GM23338 (cell line): Measurements from ENCODE around the gene PRDM7. TPM values are rescaled to one million over a fixed set of nuclear protein-coding genes. Genes with fewer than 3 reads are reported as not detected.

ENCODE experiments used
- ATAC-seq: fragments of 200-7000 bp; cut with Tn5 transposase; 3 replicates; pipeline ENCODE4 v1.9.1; 2020
- DNase-seq: peaks from one replicate; pipeline ENCODE4 v3.0.0-alpha.2; 2015; ENCODE audit warnings: low spot score
- H2AFZ ChIP-seq: fragments of 200-600 bp; sonication (generic); 2 replicates; pipeline ENCODE4 v1.8.0; 2016; ENCODE audit warnings: antibody characterized with exemption, mild to moderate bottlenecking, moderate library complexity
- H3F3A ChIP-seq: fragments of 200-600 bp; sonication (generic); replicated peaks from 2 replicates; pipeline ENCODE4 v1.8.0; 2017; ENCODE audit warnings: antibody characterized with exemption, mixed run types, low read depth
- H3K27ac ChIP-seq: fragments of 200-600 bp; sonication (generic); 2 replicates; pipeline ENCODE4 v1.6.1; 2016; ENCODE audit warnings: low read depth
- H3K27me3 ChIP-seq: fragments of 200-600 bp; sonication (generic); 2 replicates; pipeline ENCODE4 v1.8.0; 2016; ENCODE audit warnings: mild to moderate bottlenecking, mixed run types, moderate library complexity; ENCODE audit not compliant: insufficient read depth
- H3K36me3 ChIP-seq: fragments of 200-600 bp; sonication (generic); 2 replicates; pipeline ENCODE4 v1.8.0; 2016; ENCODE audit warnings: mild to moderate bottlenecking; ENCODE audit not compliant: insufficient read depth
- H3K4me1 ChIP-seq: fragments of 200-600 bp; sonication (generic); 2 replicates; pipeline ENCODE4 v1.8.0; 2016; ENCODE audit warnings: mild to moderate bottlenecking, moderate library complexity; ENCODE audit not compliant: insufficient read depth
- H3K4me2 ChIP-seq: fragments of 200-600 bp; sonication (generic); 2 replicates; pipeline ENCODE4 v1.7.1; 2017; ENCODE audit warnings: mixed run types
- H3K4me3 ChIP-seq: fragments of 200-600 bp; sonication (generic); 2 replicates; pipeline ENCODE4 v1.6.1; 2016; ENCODE audit warnings: mixed run types
- H3K79me2 ChIP-seq: fragments of 200-600 bp; sonication (generic); replicated peaks from 2 replicates; pipeline ENCODE4 v1.8.0; 2017; ENCODE audit warnings: mild to moderate bottlenecking; ENCODE audit not compliant: insufficient read depth
- H3K9me2 ChIP-seq: fragments of 200-600 bp; sonication (generic); 2 replicates; pipeline ENCODE4 v1.8.0; 2017; ENCODE audit not compliant: insufficient read depth
- H4K20me1 ChIP-seq: fragments of 200-600 bp; sonication (generic); replicated peaks from 2 replicates; pipeline ENCODE4 v1.8.0; 2017; ENCODE audit warnings: mild to moderate bottlenecking; ENCODE audit not compliant: insufficient read depth
- H3K27ac Mint-ChIP-seq: 2 replicates; pipeline ENCODE4 v1.8.0; 2020; ENCODE audit warnings: inconsistent platforms, mild to moderate bottlenecking, moderate library complexity, mixed read lengths
- H3K27me3 Mint-ChIP-seq: 3 replicates; pipeline ENCODE4 v1.8.0; 2022; ENCODE audit warnings: low read depth, mild to moderate bottlenecking, moderate library complexity, mixed read lengths, inconsistent platforms; ENCODE audit not compliant: insufficient read depth, poor library complexity
- H3K36me3 Mint-ChIP-seq: 3 replicates; pipeline ENCODE4 v1.8.0; 2021; ENCODE audit warnings: low read depth, mild to moderate bottlenecking, inconsistent platforms, moderate library complexity, mixed read lengths
- H3K4me1 Mint-ChIP-seq: 3 replicates; pipeline ENCODE4 v1.8.0; 2020; ENCODE audit warnings: mild to moderate bottlenecking, inconsistent platforms, mixed read lengths
- H3K4me3 Mint-ChIP-seq: 3 replicates; pipeline ENCODE4 v1.8.0; 2021; ENCODE audit warnings: moderate library complexity, mild to moderate bottlenecking, inconsistent platforms, mixed read lengths
- H3K9me3 Mint-ChIP-seq: 3 replicates; pipeline ENCODE4 v1.8.0; 2020; ENCODE audit warnings: moderate library complexity, mild to moderate bottlenecking, inconsistent platforms, mixed read lengths
- CREB1 ChIP-seq: fragments of 250-450 bp; sonication (Bioruptor Pico); IDR thresholded peaks from 2 replicates; pipeline ENCODE4 v1.5.0; 2020; ENCODE audit warnings: low read depth, mild to moderate bottlenecking, moderate library complexity
- CTCF ChIP-seq, 2 experiments: fragments of 200-600 bp in 1 of 2; sonication (generic) in 1 of 2; conservative IDR thresholded peaks; 2 replicates each; pipeline versions ENCODE4 v1.5.1 to v1.6.1; 2016 to 2017; ENCODE audit warnings: antibody characterized with exemption in 2 of 2, low read depth in 2 of 2, mild to moderate bottlenecking in 2 of 2, moderate library complexity in 1 of 2
- ETS1 ChIP-seq: IDR thresholded peaks from 2 replicates; pipeline ENCODE4 v1.6.1; 2016; ENCODE audit warnings: antibody characterized with exemption
- EZH2 ChIP-seq: fragments of 200-600 bp; sonication (generic); IDR thresholded peaks from one replicate; pipeline ENCODE4 v1.8.0; 2017; ENCODE audit warnings: antibody characterized with exemption, mild to moderate bottlenecking, low read depth; ENCODE audit not compliant: unreplicated experiment
- JUNB ChIP-seq: IDR thresholded peaks from one replicate; pipeline ENCODE4 v1.6.1; 2016; ENCODE audit warnings: antibody characterized with exemption; ENCODE audit not compliant: unreplicated experiment
- NANOG ChIP-seq: IDR thresholded peaks from 2 replicates; pipeline ENCODE4 v1.6.1; 2016; ENCODE audit warnings: antibody characterized with exemption, borderline replicate concordance
- POLR2AphosphoS5 ChIP-seq: IDR thresholded peaks from 2 replicates; pipeline ENCODE4 v1.6.1; 2016; ENCODE audit warnings: antibody characterized with exemption, low read depth
- REST ChIP-seq: IDR thresholded peaks from one replicate; pipeline ENCODE4 v1.6.1; 2018; ENCODE audit warnings: antibody characterized with exemption; ENCODE audit not compliant: unreplicated experiment
- STAT1 ChIP-seq: IDR thresholded peaks from one replicate; pipeline ENCODE4 v1.6.1; 2016; ENCODE audit warnings: antibody characterized with exemption; ENCODE audit not compliant: unreplicated experiment
- ZNF114 ChIP-seq: fragments of 250-450 bp; sonication (Bioruptor Pico); IDR thresholded peaks from 2 replicates; pipeline ENCODE4 v1.5.0; 2020; ENCODE audit warnings: mild to moderate bottlenecking, moderate library complexity
- ZNF331 ChIP-seq: fragments of 250-450 bp; sonication (Bioruptor Pico); IDR thresholded peaks from 2 replicates; pipeline ENCODE4 v1.5.0; 2020; ENCODE audit warnings: low read depth, mild to moderate bottlenecking, moderate library complexity
- polyA plus RNA-seq: library from polyadenylated mRNA; unstranded; fragments of >200 nt; fragmentation: Nextera tagmentation; extraction: Ambion mirVana; gene quantifications from 2 replicates; pipeline ENCODE4 v1.2.1, GENCODE V29; 2016
- total RNA-seq: library from RNA; depleted of rRNA; stranded (reverse); fragments of >200 nt; shearing (Covaris generic); gene quantifications from 2 replicates; pipeline ENCODE4 v1.2.3, GENCODE V29; 2014

PRDM7 gene
- total and polyA plus RNA-seq, 2 experiments from 2014 or later = 0.08 TPM; not detected in 1

- no peak for TF ChIP-seq ZNF114 (CRISPR knock-in tag)
- no peak for TF ChIP-seq ETS1
- no peak for TF ChIP-seq REST
- TF ChIP-seq POLR2AphosphoS5 = no peak
- no peak for TF ChIP-seq EZH2
Observed at GRCh38 chr16:90042946-90043514, 34.1 kb downstream of the PRDM7 start (continued).

- Histone ChIP-seq H3K36me3 (no peaks in the 10 kb centered on the region), H3F3A (no peaks in the 10 kb centered on the region), H3K4me1 (no peaks in the 10 kb centered on the region; the same call in 1 of the 2 replicates), H3K27ac (no peak overlapping the region), H3K4me3 (no peak overlapping the region), H4K20me1 (no peaks in the 10 kb centered on the region), H2AFZ (no peak overlapping the region), H3K9me2 (no peaks in the 10 kb centered on the region), H3K27me3 (no peaks in the 10 kb centered on the region), H3K79me2 (no peaks in the 10 kb centered on the region), H3K4me2 (no peak overlapping the region)
- H3K27ac Mint-ChIP-seq = no peak overlapping the region
- DNase-seq = no peak
- ATAC-seq = no peak
- H3K4me1 Mint-ChIP-seq = peaks cover 4% of the 10 kb centered on the region; the same call in 1 of the 3 replicates
- H3K27me3 Mint-ChIP-seq = peaks cover 15% of the 10 kb centered on the region
- no peaks in the 10 kb centered on the region for H3K9me3 Mint-ChIP-seq
- peaks cover 25% of the 10 kb centered on the region for H3K36me3 Mint-ChIP-seq
- no peak overlapping the region for H3K4me3 Mint-ChIP-seq
- TF ChIP-seq NANOG = no peak
- TF ChIP-seq CTCF (conservative IDR thresholded peaks at IDR 0.05; ENCODE audit: low read depth in 2 of 2) = no peak
- TF ChIP-seq ZNF114 (CRISPR knock-in tag) = no peak
- TF ChIP-seq POLR2AphosphoS5 = no peak
- TF ChIP-seq ETS1 = no peak
- no peak for TF ChIP-seq ZNF331
- no peak for TF ChIP-seq EZH2
- no peak for TF ChIP-seq CREB1
- no peak for TF ChIP-seq STAT1
- no peak for TF ChIP-seq JUNB
Observed at GRCh38 chr16:90041896-90042473, 35.1 kb downstream of the PRDM7 start.
